ENCODE results near the gene OR10G2. TPM values are rescaled to one million over a fixed set of nuclear protein-coding genes. Genes with fewer than 3 reads are reported as not detected.

OR10G2 gene
- total RNA-seq, 1 experiment from 2014 or later: not detected

- DNase-seq (ENCODE audit: low spot score): no peak
Measured at GRCh38 chr14:21589317-21589716, 45.4 kb downstream of the OR10G2 start.

Other genes with a start within 250 kb of the OR10G2 start
- 36.1 and 37.2 TPM in 2 replicates for gene CHD8, start 178.8 kb downstream of the OR10G2 start, total RNA-seq (2014; rRNA removed; shearing (Covaris generic))
- 4.4 and 6.4 TPM in 2 replicates for gene RAB2B, start 158.0 kb downstream of the OR10G2 start, total RNA-seq (2014; rRNA removed; shearing (Covaris generic))
- 16.0 and 20.3 TPM in 2 replicates for gene TOX4, start 157.7 kb downstream of the OR10G2 start, total RNA-seq (2014; rRNA removed; shearing (Covaris generic))
- 39.7 and 41.0 TPM in 2 replicates for gene METTL3, start 123.6 kb downstream of the OR10G2 start, total RNA-seq (2014; rRNA removed; shearing (Covaris generic))
- 0.05 TPM in 1 of 2 replicates, not detected in the other for gene SALL2, start 108.6 kb downstream of the OR10G2 start, total RNA-seq (2014; rRNA removed; shearing (Covaris generic))
- gene OR10G3, start 54.9 kb downstream of the OR10G2 start, total RNA-seq (2014; rRNA removed; shearing (Covaris generic)): not detected in 2 replicates
- gene OR4E2, start 18.9 kb upstream of the OR10G2 start, total RNA-seq (2014; rRNA removed; shearing (Covaris generic)): not detected in 2 replicates
- gene OR4E1, start 38.9 kb upstream of the OR10G2 start, total RNA-seq (2014; rRNA removed; shearing (Covaris generic)): not detected in 2 replicates

Data from HT-29 (cell line).